Bone marrow (tissue), 2 donors: Measurements from ENCODE around the gene CCDC85C.
A peak's percentile ranks its signal among the peaks of the same experiment; 100 is the strongest.

Experiments
- DNase-seq, 2 donors: peaks; one replicate each; lab custom pipeline; 2025; lab: John Stamatoyannopoulos, UW

Gene CCDC85C

GRCh38 chr14:99605299-99605961 lies 1.4 kb upstream of the CCDC85C start:
- no peak for DNase-seq

- no peak for DNase-seq
These were observed 825 bp upstream of the CCDC85C start for GRCh38 chr14:99604766-99605298.

- DNase-seq = peak; percentile 24 to 45
These were observed 315 bp upstream of the CCDC85C start for GRCh38 chr14:99604278-99604765.

- DNase-seq = no peak
These were observed 1.1 kb downstream of the CCDC85C start for GRCh38 chr14:99602788-99603415.

GRCh38 chr14:99602054-99602787 lies 1.8 kb downstream of the CCDC85C start:
- no peak for DNase-seq

- no peak for DNase-seq
These were observed 2.6 kb downstream of the CCDC85C start for GRCh38 chr14:99601361-99601831.

GRCh38 chr14:99600232-99600888 lies 3.6 kb downstream of the CCDC85C start:
- DNase-seq = no peak

GRCh38 chr14:99599393-99599792 lies 4.6 kb downstream of the CCDC85C start:
- DNase-seq = no peak

- DNase-seq = no peak
These were observed 5.2 kb downstream of the CCDC85C start for GRCh38 chr14:99598774-99599173.

- no peak for DNase-seq
These were observed 6.0 kb downstream of the CCDC85C start for GRCh38 chr14:99597911-99598600.

- no peak for DNase-seq
These were observed 7.2 kb downstream of the CCDC85C start for GRCh38 chr14:99596772-99597171.

- no peak for DNase-seq
These were observed 7.9 kb downstream of the CCDC85C start for GRCh38 chr14:99596071-99596627.

- no peak for DNase-seq
These were observed 8.5 kb downstream of the CCDC85C start for GRCh38 chr14:99595524-99595923.

GRCh38 chr14:99595034-99595433 lies 9.0 kb downstream of the CCDC85C start:
- DNase-seq = no peak

GRCh38 chr14:99593971-99594841 lies 9.8 kb downstream of the CCDC85C start:
- DNase-seq = no peak

- DNase-seq = no peak
These were observed 10.9 kb downstream of the CCDC85C start for GRCh38 chr14:99592933-99593753.

GRCh38 chr14:99592394-99592793 lies 11.6 kb downstream of the CCDC85C start:
- no peak for DNase-seq

- DNase-seq = no peak
These were observed 13.1 kb downstream of the CCDC85C start for GRCh38 chr14:99590746-99591555.
